ENCODE results near the gene P2RY14.

GRCh38 chr3:151197228-151197627, 81.1 kb downstream of the P2RY14 start:
- TF ChIP-seq, protein P1, sequence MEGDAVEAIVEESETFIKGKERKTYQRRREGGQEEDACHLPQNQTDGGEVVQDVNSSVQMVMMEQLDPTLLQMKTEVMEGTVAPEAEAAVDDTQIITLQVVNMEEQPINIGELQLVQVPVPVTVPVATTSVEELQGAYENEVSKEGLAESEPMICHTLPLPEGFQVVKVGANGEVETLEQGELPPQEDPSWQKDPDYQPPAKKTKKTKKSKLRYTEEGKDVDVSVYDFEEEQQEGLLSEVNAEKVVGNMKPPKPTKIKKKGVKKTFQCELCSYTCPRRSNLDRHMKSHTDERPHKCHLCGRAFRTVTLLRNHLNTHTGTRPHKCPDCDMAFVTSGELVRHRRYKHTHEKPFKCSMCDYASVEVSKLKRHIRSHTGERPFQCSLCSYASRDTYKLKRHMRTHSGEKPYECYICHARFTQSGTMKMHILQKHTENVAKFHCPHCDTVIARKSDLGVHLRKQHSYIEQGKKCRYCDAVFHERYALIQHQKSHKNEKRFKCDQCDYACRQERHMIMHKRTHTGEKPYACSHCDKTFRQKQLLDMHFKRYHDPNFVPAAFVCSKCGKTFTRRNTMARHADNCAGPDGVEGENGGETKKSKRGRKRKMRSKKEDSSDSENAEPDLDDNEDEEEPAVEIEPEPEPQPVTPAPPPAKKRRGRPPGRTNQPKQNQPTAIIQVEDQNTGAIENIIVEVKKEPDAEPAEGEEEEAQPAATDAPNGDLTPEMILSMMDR (IDR thresholded peaks at IDR 0.05): no peak
- TF ChIP-seq HMGA2 (CRISPR knock-in tag; IDR thresholded peaks at IDR 0.05) (no peak), JUN (CRISPR knock-in tag; IDR thresholded peaks at IDR 0.05) (no peak)
- TF ChIP-seq, protein P2, sequence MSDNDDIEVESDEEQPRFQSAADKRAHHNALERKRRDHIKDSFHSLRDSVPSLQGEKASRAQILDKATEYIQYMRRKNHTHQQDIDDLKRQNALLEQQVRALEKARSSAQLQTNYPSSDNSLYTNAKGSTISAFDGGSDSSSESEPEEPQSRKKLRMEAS (CRISPR knock-in tag; IDR thresholded peaks at IDR 0.05): no peak
